Motor neuron (in vitro differentiated cells): ENCODE measurements around the gene OR5T2. TPM values are rescaled to one million over a fixed set of nuclear protein-coding genes. Genes with fewer than 3 reads are reported as not detected.
"Not testable (repeated sequence)": the region's sequence is repeated elsewhere in the genome, so short reads cannot be mapped to it uniquely, and the experiment has no call there.

Source experiments
- ATAC-seq, 8 experiments: fragments of 200-7000 bp; cut with Tn5 transposase; replicated peaks in 6 of 8; 2 replicates each; pipeline ENCODE4 v1.8.0; 2021; ENCODE audit warnings: mild to moderate bottlenecking in 8 of 8, moderate library complexity in 8 of 8
- H3K27ac ChIP-seq, 2 donors: fragments of 250-450 bp; sonication (Bioruptor Pico); 2 replicates each; pipeline ENCODE4 v1.9.0; 2021; ENCODE audit warnings: antibody characterized with exemption in 2 of 2, mild to moderate bottlenecking in 2 of 2, moderate library complexity in 1 of 2
- H3K4me1 ChIP-seq, 2 donors: fragments of 250-450 bp; sonication (Bioruptor Pico); replicated peaks in 1 of 2; 2 replicates each; pipeline ENCODE4 v1.6.1; 2021; ENCODE audit warnings: antibody characterized with exemption in 2 of 2, mild to moderate bottlenecking in 2 of 2, moderate library complexity in 1 of 2
- H3K4me3 ChIP-seq, 5 donors: fragments of 250-450 bp; sonication (Bioruptor Pico); 2 replicates each; pipeline ENCODE4 v1.9.0; 2021; ENCODE audit warnings: antibody characterized with exemption in 5 of 5, mild to moderate bottlenecking in 5 of 5, moderate library complexity in 4 of 5
- WGBS, 10 experiments: fragments of 450-650 bp; shearing (Covaris generic); methylation state at CpG; one replicate each; pipeline ENCODE4 v1.0.0; 2022; 5-methylcytosine and 5-hydroxymethylcytosine counted together
- in situ Hi-C, 9 experiments: fragments of 400-800 bp; cut with MboI; loops; one replicate each; pipeline ENCODE4 v1.15.0; 2021; ENCODE audit warnings: low sequenced_read_pairs in 9 of 9, low pct_unique_long_range_greater_than_20kb in 2 of 9; ENCODE audit not compliant: unreplicated experiment in 9 of 9
- total RNA-seq, 8 experiments: library from RNA; unstranded; fragments of 300-600 nt; gene quantifications; 2 replicates each; pipeline versions ENCODE4 v1.2.3 to v1.2.4, GENCODE V29; 2022

The OR5T2 gene
- under 1 TPM in 2 of 8 experiments, not detected in 6; 0.15 to 0.38 TPM for total RNA-seq

DNA sequence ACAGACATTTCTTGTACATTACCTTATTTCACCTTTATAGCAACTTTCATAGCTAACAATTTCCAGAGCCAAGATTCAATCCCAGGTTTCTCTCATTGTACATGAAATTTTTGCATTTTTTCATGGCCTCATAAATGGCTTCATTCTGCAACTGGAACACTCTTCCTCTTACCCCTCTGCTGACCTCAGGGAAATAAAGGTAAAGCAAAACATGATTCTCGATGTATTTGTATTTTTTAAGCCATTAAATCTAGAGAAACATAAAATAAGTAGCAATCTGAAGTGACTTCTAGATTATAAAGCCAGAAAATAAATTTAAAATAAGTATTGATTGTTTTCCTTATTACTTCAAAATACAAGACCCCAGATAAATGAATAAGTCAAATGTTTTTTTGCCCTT lies at the start of gene OR5T2:
Gene OR5T2 (minus strand): TSS at position 101 of the 400 bp plus-strand sequence. CDS start 1,193 bp downstream, outside the sequence.
- Histone ChIP-seq H3K27ac (no peak within 1 kb of the TSS), H3K4me1 (no peaks in the 10 kb centered on the region), H3K4me3 (no peak within 1 kb of the TSS)
- in situ Hi-C loops: loop anchor here in 1 of 9 experiments (25.0 kb wide), 1 partner anchor 97 kb away; the partner anchor contains the start of gene OR8J3
- no peak for ATAC-seq
- WGBS, 10 experiments: 0 to 83% (median 42%) methylated on average over 1 of the region's 1 CpG

DNA sequence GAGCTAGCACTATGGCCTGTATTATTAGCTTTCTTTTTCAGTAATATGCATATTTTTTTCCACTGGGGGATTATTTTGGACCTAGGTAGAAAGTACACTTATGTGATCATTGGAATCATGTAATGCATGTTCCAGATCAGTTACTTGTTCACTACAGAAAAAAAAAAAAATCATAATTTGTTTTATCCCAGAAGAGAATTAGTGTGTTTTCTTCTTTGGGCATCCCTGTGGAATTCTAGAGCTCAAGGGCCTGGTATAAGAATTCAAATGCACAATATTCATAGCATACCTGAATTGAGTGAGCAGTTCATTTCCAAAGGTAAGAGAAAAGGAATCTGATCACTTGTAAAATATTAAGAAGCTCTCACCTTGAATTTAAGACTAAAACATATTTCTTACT lies 39.8 kb upstream of the OR5T2 start, which contains the start of gene OR5T1:
Gene OR5T1 (plus strand): TSS at position 301 of the 400 bp plus-strand sequence. CDS start 1,485 bp downstream, outside the sequence.
- ATAC-seq: no peak
- Histone ChIP-seq H3K4me1 (no peaks in the 10 kb centered on the region), H3K27ac (no peak within 1 kb of the TSS), H3K4me3 (no peak within 1 kb of the TSS)
- in situ Hi-C loops: no loop called here

DNA sequence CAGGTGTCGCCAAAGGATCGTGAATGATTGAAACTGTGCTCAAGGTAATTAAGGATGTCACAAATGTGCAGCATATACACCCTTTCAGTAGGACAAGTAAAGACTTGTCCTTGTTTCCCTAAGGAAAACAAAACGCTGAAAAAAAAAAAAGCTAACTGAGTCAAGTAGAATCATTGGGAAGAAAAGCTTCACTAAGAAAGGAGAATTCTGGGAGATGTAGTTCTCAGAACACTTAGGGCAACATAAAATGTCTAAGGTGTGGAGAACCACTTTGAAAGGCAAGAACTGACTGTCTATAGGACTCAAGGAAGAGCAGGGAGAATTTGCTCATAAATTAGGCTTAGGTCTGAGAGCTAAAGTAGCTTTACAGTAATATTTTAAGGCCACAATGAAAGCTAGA lies 37.0 kb upstream of the OR5T2 start:
- H3K4me1 ChIP-seq: no peaks in the 10 kb centered on the region
- no peak overlapping the region for H3K27ac ChIP-seq
- 0 to 74% (median 58%) methylated on average over 2 to 3 of the region's 3 CpGs for WGBS, 10 experiments
- no peak overlapping the region for H3K4me3 ChIP-seq
- no peak for ATAC-seq
- in situ Hi-C loops: no loop called here

DNA sequence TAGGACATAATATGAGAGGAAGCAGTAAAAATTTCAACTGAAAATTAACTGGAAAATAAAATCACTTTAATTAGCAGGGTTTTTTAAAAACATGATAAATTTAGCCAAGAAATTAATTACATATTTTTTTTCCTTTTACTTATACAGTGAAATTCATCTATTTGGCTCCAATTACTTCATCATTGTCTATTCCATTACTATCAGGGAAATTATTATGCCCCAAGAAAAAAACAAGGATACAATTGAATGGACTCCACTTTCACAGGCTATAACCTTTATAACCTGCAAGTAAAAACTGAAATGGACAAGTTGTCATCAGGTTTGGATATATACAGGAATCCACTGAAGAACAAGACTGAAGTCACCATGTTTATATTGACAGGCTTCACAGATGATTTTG lies 17.9 kb upstream of the OR5T2 start, which contains the start of gene OR5T3:
Gene OR5T3 (plus strand): TSS at position 301 of the 400 bp plus-strand sequence. CDS start 0 bp downstream, at position 301.
- Histone ChIP-seq H3K27ac (no peak within 1 kb of the TSS), H3K4me1 (no peaks in the 10 kb centered on the region), H3K4me3 (no peak within 1 kb of the TSS)
- no peak for ATAC-seq
- in situ Hi-C loops: no loop called here

DNA sequence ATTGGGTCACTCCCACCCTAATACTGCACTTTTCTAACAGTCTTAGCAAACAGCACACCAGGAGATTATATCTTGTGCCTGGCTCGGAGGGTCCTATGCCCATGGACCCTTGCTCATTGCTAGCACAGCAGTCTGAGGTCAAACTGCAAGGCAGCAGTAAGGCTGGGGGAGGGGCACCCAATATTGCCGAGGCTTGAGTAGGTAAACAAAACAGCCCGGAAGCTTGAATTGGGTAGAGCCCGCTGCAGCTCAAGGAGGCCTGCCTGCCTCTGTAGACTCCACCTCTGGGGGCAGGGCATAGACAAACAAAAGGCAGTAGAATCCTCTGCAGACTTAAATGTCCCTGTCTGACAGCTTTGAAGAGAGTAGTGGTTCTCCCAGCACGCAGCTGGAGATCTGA lies 14.3 kb downstream of the OR5T2 start:
- H3K4me3 ChIP-seq, H3K4me1 ChIP-seq, in situ Hi-C loops, ATAC-seq, H3K27ac ChIP-seq: not testable (repeated sequence)
- 42% methylated on average over 3 of the region's 5 CpGs; no CpG with 5 or more reads in 9 of the 10 experiments for WGBS, 10 experiments

DNA sequence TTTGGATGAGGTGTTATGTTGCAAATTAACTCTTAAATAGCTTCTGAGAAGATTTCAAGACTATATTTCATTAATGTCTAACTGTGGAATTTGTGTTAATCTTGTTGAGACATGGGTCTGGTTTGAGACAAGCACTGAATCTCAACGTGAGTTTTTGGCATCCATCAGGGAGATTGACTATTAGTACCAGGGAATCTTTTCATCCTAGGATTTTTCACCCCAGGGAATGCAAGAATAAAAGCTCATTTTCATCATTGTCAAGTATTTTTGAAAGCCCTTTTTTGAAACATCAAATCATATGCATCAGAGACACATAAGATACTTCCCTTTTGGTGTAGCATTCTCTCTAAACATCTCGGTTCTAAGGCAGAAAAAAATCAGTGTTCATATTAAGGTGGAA lies 19.5 kb downstream of the OR5T2 start:
- Histone ChIP-seq H3K27ac (no peak overlapping the region), H3K4me3 (no peak overlapping the region), H3K4me1 (no peaks in the 10 kb centered on the region)
- 0 to 90% (median 53%) methylated on average over 1 to 2 of the region's 2 CpGs; no CpG with 5 or more reads in 1 of the 10 experiments for WGBS, 10 experiments
- ATAC-seq: no peak
- in situ Hi-C loops: no loop called here

DNA sequence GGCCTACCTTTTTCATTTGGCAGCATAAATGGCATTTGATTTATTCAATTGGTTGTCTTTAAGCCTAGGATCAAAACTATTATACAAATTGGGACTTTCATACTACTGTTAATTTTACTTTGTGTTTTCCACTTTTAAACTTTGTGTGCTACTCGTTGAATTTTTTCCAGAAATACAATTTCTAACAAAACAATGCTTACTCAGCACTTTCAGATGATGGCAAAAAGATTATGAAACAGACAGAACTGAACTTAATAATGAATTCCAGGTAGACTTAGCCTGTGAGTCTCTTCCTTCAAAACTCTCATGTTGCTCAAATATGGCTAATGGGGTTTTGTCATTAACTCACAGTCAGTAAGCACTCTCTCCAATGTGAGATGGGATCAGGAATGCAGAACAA lies 26.3 kb downstream of the OR5T2 start:
- ATAC-seq: no peak
- Histone ChIP-seq H3K27ac (no peak overlapping the region), H3K4me3 (no peak overlapping the region), H3K4me1 (no peaks in the 10 kb centered on the region)
- 0 to 100% (median 20%) methylated on average over 1 of the region's 1 CpG; no CpG with 5 or more reads in 1 of the 10 experiments for whole genome bisulfite sequencing, 10 experiments
- in situ Hi-C loops: no loop called here

DNA sequence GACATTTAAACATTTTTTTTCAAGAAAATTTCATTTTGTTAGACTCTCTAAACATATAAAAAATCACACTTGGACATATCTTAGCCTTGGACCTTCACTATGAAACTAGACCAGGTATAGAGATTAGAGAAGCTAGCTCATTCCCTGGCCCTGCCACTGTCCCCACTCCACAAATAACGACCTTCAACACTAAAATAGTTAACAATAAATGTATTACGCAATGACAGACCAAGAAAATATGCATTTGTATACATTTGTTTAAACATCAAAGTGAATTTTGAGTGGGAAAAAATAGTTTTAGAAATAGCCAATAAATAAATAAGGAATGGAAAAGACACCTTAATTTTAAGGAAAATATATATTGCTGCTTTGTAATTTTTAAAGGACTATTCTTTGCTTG lies 36.7 kb downstream of the OR5T2 start:
- in situ Hi-C loops: no loop called here

DNA sequence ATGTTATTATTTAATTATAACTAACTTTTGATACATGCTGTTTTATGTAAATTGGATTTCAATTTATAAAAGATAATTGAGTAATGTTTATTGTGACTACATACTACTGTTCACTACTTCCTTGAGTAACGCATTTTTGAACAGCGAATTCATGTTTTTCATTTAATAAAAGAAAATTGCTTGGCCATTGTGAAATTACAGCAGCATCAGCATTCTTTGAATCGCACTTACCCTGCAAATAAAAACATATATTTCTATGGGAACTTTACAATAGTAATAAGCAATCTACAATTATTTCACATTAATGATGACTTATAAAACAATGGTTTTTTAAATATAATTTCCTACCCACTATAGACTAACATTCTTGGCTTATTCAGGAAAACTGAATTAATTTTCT lies 37.4 kb downstream of the OR5T2 start:
- no peak overlapping the region for H3K27ac ChIP-seq
- H3K4me3 ChIP-seq: no peak overlapping the region
- in situ Hi-C loops: no loop called here
- ATAC-seq: no peak
- no peaks in the 10 kb centered on the region for H3K4me1 ChIP-seq
- 0 to 100% (median 69%) methylated on average over 2 to 3 of the region's 3 CpGs; no CpG with 5 or more reads in 1 of the 10 experiments for WGBS, 10 experiments

More for the DNA sequence above, 36.7 kb downstream of the OR5T2 start:
- 0 to 86% (median 71%) methylated on average over 1 to 2 of the region's 2 CpGs; no CpG with 5 or more reads in 1 of the 10 experiments for WGBS, 10 experiments
- H3K4me1 ChIP-seq: no peaks in the 10 kb centered on the region
- no peak overlapping the region for H3K4me3 ChIP-seq
- no peak for ATAC-seq
- H3K27ac ChIP-seq: no peak overlapping the region

DNA sequence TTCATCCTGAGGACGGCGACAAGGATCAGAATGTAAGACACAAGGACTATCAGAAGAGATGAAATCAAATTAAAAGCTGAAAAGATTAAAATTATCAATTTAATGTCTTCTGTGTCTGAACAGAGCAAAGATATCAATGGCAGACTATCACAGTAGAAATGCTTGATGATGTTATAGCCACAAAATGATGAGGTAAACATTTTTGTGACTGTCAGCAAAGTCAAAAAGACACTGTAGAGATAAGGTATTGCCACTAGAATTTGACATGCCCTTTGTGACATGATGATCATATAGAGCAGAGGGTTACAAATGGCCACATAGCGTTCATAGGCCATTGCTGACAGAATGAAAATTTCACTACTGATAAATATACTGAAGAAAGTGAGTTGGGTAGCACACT lies 45.5 kb downstream of the OR5T2 start:
- H3K4me1 ChIP-seq: no peaks in the 10 kb centered on the region
- H3K4me3 ChIP-seq: no peak overlapping the region
- no peak for ATAC-seq
- 4 to 100% (median 68%) methylated on average over 2 to 3 of the region's 3 CpGs; no CpG with 5 or more reads in 1 of the 10 experiments for WGBS, 10 experiments
- in situ Hi-C loops: no loop called here
- no peak overlapping the region for H3K27ac ChIP-seq

DNA sequence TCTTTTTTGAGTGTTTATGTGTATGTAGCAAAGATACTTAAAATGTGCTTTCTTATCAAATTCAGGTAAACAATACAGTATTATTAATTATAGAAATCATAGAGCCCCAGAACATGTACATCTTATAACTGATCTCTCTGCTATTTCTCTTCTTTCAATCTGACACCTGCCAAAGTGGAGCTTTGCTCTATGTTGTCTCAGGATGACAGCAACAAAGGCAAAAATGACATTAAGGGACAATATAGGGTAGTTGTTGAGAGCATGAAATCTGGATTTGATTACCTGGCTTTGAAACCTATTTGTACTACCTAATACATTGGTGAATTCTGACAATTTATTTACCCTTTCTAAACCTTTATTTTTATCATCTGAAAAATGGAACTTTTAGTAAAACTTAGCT lies 50.6 kb downstream of the OR5T2 start:
- H3K4me3 ChIP-seq: no peak overlapping the region
- in situ Hi-C loops: no loop called here
- no peak for ATAC-seq
- H3K4me1 ChIP-seq: no peaks in the 10 kb centered on the region
- no peak overlapping the region for H3K27ac ChIP-seq

Other genes with a start within 250 kb of the OR5T2 start
- under 1 TPM in 2 of 8 experiments, not detected in 6; 0.36 to 0.95 TPM for gene OR5F1, start 239.6 kb downstream of the OR5T2 start, total RNA-seq
- gene OR5AS1, start 206.6 kb downstream of the OR5T2 start, total RNA-seq: under 1 TPM in 5 of 8 experiments, not detected in 3; 0.04 to 0.28 (median 0.05) TPM
- gene OR8I2, start 140.9 kb downstream of the OR5T2 start, total RNA-seq: under 1 TPM in 2 of 8 experiments, not detected in 6; 0.45 to 0.47 TPM
- under 1 TPM in 3 of 8 experiments, not detected in 5; 0.18 to 0.59 (median 0.47) TPM for gene OR8H2, start 130.6 kb downstream of the OR5T2 start, total RNA-seq
- gene OR8H3, start 111.9 kb downstream of the OR5T2 start, total RNA-seq: under 1 TPM in 1 of 8 experiments, not detected in 7; 0.49 TPM
- gene OR8J3, start 94.1 kb downstream of the OR5T2 start, total RNA-seq: under 1 TPM in 1 of 8 experiments, not detected in 7; 0.14 TPM
- gene OR8K5, start 73.9 kb downstream of the OR5T2 start, total RNA-seq: under 1 TPM in 1 of 8 experiments, not detected in 7; 0.33 TPM
- gene OR5J2, start 57.6 kb downstream of the OR5T2 start, total RNA-seq: not detected
- gene OR5T3, start 18.0 kb upstream of the OR5T2 start, total RNA-seq: not detected
- under 1 TPM in 1 of 8 experiments, not detected in 7; 0.38 TPM for gene OR5T1, start 39.9 kb upstream of the OR5T2 start, total RNA-seq
- under 1 TPM in 1 of 8 experiments, not detected in 7; 0.09 TPM for gene OR8H1, start 58.0 kb upstream of the OR5T2 start, total RNA-seq
- not detected for gene OR8K3, start 80.9 kb upstream of the OR5T2 start, total RNA-seq
- gene OR8K1, start 111.8 kb upstream of the OR5T2 start, total RNA-seq: not detected
- gene OR8J1, start 120.0 kb upstream of the OR5T2 start, total RNA-seq: under 1 TPM in 1 of 8 experiments, not detected in 7; 0.33 TPM
- under 1 TPM in 1 of 8 experiments, not detected in 7; 0.33 TPM for gene OR8U1, start 141.4 kb upstream of the OR5T2 start, total RNA-seq
- not detected for gene OR5AL1, start 178.4 kb upstream of the OR5T2 start, total RNA-seq
- gene OR5M3, start 239.1 kb upstream of the OR5T2 start, total RNA-seq: not detected